K562 (cell line): ENCODE results near the gene FAM219A.

Experiments used
- ATF2 ChIP-seq: sonication (generic); formaldehyde crosslinking; IDR thresholded peaks from 2 replicates; pipeline ENCODE4 v1.8.1; 2022; ENCODE audit warnings: missing genetic modification reagents
- CTCF ChIP-seq, 3 experiments: IDR thresholded peaks in 2 of 3; conservative IDR thresholded peaks in 1 of 3; 2 replicates each; pipeline ENCODE4 v1.5.1; 2011 to 2012; ENCODE audit warnings: low read length in 3 of 3, mild to moderate bottlenecking in 3 of 3, control low read depth in 2 of 3, improper control_type of control experiment in 1 of 3, inconsistent platforms in 1 of 3, low read depth in 1 of 3, mixed read lengths in 1 of 3, moderate library complexity in 1 of 3; ENCODE audit not compliant: insufficient read depth in 2 of 3
- GATA2 ChIP-seq: sonication (generic); formaldehyde crosslinking; IDR thresholded peaks from 2 replicates; pipeline ENCODE4 v1.4.0; 2020; ENCODE audit warnings: mild to moderate bottlenecking, missing genetic modification reagents
- NR4A1 ChIP-seq, 2 experiments: fragments of 250-450 bp in 1 of 2; fragments of 450-650 bp in 1 of 2; sonication (Bioruptor Pico) in 1 of 2; IDR thresholded peaks; 2 replicates each; pipeline versions ENCODE4 v1.4.0 to v1.6.1; 2016 to 2020; ENCODE audit warnings: mild to moderate bottlenecking in 2 of 2, missing compliant biosample characterization in 1 of 2, missing genetic modification characterization in 1 of 2, moderate library complexity in 1 of 2
- PHF8 ChIP-seq: fragments of 200-600 bp; sonication (generic); IDR thresholded peaks from 2 replicates; pipeline ENCODE4 v1.6.1; 2012; ENCODE audit warnings: mixed run types, mild to moderate bottlenecking, inconsistent platforms, low read length, moderate library complexity, borderline replicate concordance
- SP1 ChIP-seq: sonication (generic); formaldehyde crosslinking; IDR thresholded peaks from 2 replicates; pipeline ENCODE4 v1.8.1; 2022; ENCODE audit warnings: mild to moderate bottlenecking, missing genetic modification reagents
- TAF1 ChIP-seq: IDR thresholded peaks from 2 replicates; pipeline ENCODE4 v1.6.1; 2011; ENCODE audit warnings: mild to moderate bottlenecking, low read length, moderate library complexity; ENCODE audit not compliant: insufficient read depth, control insufficient read depth, severe bottlenecking; ENCODE audit errors: extremely low read depth
- ZBTB8A ChIP-seq: fragments of 450-650 bp; IDR thresholded peaks from 2 replicates; pipeline ENCODE4 v1.6.1; 2018; ENCODE audit warnings: mild to moderate bottlenecking, moderate library complexity; ENCODE audit not compliant: partially characterized antibody
- ZNF280B ChIP-seq: fragments of 250-450 bp; sonication (Bioruptor Pico); IDR thresholded peaks from 2 replicates; pipeline ENCODE4 v1.5.1; 2021; ENCODE audit warnings: mild to moderate bottlenecking

- TF ChIP-seq CTCF (IDR thresholded peaks at IDR 0.05 in 2 of 3, conservative IDR thresholded peaks at IDR 0.05 in 1 of 3; ENCODE audit: insufficient read depth in 2 of 3, low read depth in 1 of 3, low read length in 3 of 3) (no peak), ZNF280B (CRISPR knock-in tag) (no peak), SP1 (CRISPR knock-in tag) (no peak), ZBTB8A (no peak), GATA2 (no peak), ATF2 (no peak), NR4A1 (CRISPR knock-in tag; IDR thresholded peaks at IDR 0.05) (no peak), NR4A1 (tag; IDR thresholded peaks at IDR 0.05) (no peak), TAF1 (no peak), PHF8 (no peak)
Observed at GRCh38 chr9:34413231-34413852, 45.0 kb downstream of the FAM219A start.
